Measurements from ENCODE around the gene CATSPER3.

Gene CATSPER3

DNA sequence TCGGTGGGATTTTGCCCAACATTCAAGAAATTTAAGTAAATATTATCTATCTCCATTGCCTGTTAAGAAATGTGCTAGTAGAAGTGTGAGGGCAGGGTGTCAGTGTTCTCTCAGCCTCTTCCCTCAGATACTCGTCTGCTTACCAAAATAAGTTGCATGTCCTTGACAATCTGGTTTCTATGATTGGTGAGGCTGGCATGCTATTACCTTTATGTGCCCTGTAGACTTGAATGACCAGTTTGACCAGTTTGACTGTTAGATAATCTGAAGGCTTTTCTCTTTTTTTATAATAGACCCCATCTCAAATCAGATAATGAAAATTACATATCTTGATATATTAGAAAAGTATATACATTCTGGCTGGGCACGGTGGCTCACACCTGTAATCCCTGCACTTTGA lies 348 bp downstream of the CATSPER3 start:
- DNase-seq (ENCODE audit: insufficient read length, low spot score): no peak
- FAIRE-seq: no peak
- TF ChIP-seq, protein P1, sequence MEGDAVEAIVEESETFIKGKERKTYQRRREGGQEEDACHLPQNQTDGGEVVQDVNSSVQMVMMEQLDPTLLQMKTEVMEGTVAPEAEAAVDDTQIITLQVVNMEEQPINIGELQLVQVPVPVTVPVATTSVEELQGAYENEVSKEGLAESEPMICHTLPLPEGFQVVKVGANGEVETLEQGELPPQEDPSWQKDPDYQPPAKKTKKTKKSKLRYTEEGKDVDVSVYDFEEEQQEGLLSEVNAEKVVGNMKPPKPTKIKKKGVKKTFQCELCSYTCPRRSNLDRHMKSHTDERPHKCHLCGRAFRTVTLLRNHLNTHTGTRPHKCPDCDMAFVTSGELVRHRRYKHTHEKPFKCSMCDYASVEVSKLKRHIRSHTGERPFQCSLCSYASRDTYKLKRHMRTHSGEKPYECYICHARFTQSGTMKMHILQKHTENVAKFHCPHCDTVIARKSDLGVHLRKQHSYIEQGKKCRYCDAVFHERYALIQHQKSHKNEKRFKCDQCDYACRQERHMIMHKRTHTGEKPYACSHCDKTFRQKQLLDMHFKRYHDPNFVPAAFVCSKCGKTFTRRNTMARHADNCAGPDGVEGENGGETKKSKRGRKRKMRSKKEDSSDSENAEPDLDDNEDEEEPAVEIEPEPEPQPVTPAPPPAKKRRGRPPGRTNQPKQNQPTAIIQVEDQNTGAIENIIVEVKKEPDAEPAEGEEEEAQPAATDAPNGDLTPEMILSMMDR (IDR thresholded peaks at IDR 0.05; ENCODE audit: insufficient read depth, missing control alignments): no peak

DNA sequence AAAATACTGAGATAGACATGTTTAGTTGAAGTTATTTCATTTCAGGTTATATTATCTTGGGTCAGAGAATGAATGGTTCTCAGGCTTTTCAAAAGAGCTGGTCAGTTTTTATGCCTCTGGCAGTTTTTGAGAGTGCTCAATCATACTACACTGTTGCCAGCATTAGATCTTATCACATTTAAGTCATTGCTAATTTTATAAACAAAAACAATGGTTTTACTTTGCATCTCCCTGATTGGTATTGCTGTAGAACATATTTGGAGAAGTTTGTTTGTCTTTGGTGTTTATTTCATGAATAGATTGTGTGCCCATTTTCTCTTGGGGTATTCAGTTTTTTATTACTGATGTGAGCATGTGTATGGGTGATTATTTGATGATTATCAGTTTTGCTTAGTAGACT lies 1.5 kb downstream of the CATSPER3 start:
- DNase-seq (ENCODE audit: insufficient read length, low spot score) (no peak), FAIRE-seq (no peak)
- TF ChIP-seq, protein P1 (IDR thresholded peaks at IDR 0.05; ENCODE audit: insufficient read depth, missing control alignments): no peak

DNA sequence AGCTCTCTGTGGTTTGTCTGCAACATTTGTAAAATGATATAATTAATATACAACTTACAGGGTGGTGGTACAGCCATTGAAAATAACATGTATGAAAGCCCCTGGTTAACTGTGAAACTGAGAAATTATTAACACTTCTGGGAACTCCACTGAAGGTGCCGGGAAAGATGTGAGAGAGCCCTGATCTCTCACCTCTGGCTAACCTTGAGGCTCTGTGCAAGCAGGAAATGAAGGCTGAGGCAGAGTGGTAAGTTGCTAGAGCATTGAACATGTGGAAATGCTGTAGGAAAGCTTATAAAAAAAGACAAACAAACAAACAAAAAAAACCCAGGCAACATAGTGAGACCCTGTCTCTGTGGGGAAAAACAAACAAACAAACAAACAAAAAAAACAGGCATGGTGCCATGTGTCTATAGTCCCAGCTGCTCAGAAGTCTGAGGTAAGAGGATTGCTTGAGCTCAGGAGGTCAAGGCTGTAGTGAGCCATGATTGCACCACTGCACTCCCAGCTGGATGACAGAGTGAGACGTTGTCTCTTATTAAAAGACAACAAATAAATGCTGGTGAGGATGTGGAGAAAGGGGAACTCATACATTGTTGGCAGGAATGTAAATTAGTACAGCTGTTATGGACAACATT lies 7.5 kb downstream of the CATSPER3 start:
- FAIRE-seq (no peak), DNase-seq (ENCODE audit: insufficient read length, low spot score) (no peak)
- TF ChIP-seq, protein P1 (IDR thresholded peaks at IDR 0.05; ENCODE audit: insufficient read depth, missing control alignments): no peak

DNA sequence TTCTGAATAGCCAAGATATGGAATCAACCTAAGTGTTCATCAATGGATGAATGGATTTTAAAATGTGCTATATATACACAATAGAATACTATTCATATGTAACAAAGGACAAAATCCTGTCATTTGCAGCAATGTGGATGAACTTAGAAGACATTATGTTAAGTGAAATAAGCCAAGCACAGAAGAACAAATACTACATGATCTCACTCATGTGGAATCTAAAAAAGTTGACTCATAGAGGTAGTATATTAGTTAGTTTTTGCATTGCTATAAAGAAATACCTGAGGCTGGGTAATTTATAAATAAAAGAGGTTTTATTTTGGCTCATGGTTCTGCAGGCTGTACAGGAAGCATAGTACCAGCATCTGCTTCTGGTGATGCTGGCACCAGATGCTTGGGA lies 8.1 kb downstream of the CATSPER3 start:
- FAIRE-seq: no peak
- TF ChIP-seq, protein P1 (IDR thresholded peaks at IDR 0.05; ENCODE audit: insufficient read depth, missing control alignments): no peak
- DNase-seq (ENCODE audit: insufficient read length, low spot score): no peak

DNA sequence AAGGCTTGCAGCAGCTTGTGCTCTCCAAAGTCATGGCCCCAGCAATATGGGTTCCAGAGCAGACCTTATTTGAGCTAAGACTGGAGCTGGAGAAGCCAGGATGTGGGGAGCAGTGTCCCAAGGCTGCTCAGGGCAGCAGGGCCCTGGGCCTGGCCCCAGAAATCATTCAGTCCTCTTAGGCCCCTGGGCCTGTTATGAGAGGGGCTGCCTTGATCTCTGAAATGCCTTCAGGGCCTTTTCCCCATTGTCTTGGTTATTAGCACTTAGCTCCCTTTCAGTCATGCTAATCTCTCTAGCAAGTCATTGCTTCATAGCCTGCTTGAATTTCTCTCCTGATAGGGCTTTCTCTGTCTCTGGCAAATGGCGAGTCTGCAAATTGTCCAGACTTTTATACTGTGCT lies 9.1 kb downstream of the CATSPER3 start:
- DNase-seq (ENCODE audit: insufficient read length, low spot score) (no peak), FAIRE-seq (no peak)
- TF ChIP-seq, protein P1 (IDR thresholded peaks at IDR 0.05; ENCODE audit: insufficient read depth, missing control alignments): no peak

DNA sequence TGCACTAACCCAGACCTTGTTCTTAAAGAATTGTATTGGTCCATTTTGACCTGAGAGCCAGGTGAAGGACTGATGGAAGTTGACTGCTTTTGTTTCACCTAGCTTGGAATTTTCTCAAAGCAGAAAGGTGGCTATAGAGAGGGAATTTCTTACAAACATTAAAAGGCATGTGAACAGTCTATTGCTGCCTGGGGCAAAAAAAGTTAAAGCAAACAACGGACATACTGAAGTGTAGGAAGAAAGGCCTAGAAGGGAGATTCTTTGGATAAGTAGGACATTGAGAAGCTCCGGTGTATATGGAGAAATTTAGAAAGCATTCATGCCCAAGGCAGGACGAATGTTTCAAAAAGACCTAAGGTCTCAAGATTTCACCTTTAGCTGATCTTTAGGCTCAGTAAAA lies 11.7 kb downstream of the CATSPER3 start:
- no peak for FAIRE-seq

DNA sequence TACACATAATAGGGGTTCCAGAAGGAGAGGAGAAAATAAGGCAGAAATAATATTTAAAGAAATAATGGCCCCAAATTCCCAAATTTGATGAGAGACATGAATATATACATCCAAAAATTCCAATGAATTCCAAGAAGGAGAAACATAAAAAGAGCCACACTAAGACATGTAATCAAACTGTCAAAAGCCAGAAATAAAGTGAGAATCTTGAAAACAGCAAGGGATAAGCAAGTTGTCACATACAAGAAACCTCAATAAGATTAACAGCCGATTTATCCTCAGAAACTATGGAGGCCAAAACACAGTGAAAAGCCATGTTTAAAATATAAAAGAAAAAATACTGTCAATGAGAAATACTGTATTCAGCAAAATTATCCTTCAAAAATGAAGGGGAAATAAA lies 14.5 kb downstream of the CATSPER3 start:
- no peak for FAIRE-seq
- no peak for DNase-seq (ENCODE audit: insufficient read length, low spot score)
- TF ChIP-seq, protein P1 (IDR thresholded peaks at IDR 0.05; ENCODE audit: insufficient read depth, missing control alignments): no peak

More for the DNA sequence above, 11.7 kb downstream of the CATSPER3 start:
- TF ChIP-seq, protein P1 (IDR thresholded peaks at IDR 0.05; ENCODE audit: insufficient read depth, missing control alignments): no peak
- no peak for DNase-seq (ENCODE audit: insufficient read length, low spot score)
